ENCODE results near the gene KRT7. TPM values are rescaled to one million over a fixed set of nuclear protein-coding genes. Genes with fewer than 3 reads are reported as not detected.
"Not testable (repeated sequence)": the region's sequence is repeated elsewhere in the genome, so short reads cannot be mapped to it uniquely, and the experiment has no call there.

KRT7 gene
- polyA plus RNA-seq, 3 donors = 35.1 to 109 (median 56.3) TPM

DNA sequence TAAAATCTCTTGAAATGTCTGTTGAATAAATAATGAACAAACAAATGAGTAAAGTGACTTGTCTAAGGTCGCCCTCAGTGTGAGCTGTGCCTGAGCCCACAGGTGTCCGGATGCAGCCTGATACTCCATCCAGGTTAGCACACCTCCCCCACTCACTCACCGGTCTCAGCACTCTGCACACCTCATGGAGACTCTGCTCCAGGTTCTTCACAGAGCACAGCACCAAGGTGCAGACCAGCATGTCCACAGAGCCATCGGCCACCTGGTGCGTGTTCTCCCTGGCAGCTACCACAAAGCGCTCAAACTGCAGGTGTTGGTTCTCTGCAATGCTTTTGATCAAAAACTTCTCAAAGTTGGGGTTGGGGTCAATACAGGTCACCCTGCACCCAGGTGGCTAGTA lies 4.1 kb upstream of the KRT7 start:
- DNase-seq (ENCODE audit: low read depth in 3 of 3, low spot score in 2 of 3) = no peak

DNA sequence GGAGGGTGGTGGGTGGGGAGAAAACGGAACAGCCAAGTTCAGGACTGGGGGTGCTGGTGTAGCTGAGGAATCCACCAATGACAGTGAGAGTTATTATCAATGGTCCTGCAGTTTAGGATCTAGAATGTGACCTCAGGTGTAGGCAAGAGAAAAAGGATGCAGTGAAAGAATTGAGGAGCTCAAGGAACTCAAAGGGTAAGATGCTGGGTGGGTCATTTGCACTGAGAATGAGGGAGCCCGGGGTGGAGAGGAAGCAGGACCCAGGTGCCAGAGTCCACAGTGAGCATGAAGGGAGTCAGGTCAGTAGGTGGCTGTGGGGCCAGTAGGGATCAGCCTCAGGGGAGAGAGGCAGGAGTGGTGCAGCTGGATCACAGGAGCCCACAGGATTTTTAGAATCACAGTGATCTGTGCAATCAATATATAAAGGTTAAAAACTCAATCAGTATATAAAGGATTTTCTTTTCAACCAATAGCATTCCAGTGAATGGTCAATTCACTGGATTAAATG lies 3.2 kb upstream of the KRT7 start:
- DNase-seq (ENCODE audit: low read depth in 3 of 3, low spot score in 2 of 3) = no peak

DNA sequence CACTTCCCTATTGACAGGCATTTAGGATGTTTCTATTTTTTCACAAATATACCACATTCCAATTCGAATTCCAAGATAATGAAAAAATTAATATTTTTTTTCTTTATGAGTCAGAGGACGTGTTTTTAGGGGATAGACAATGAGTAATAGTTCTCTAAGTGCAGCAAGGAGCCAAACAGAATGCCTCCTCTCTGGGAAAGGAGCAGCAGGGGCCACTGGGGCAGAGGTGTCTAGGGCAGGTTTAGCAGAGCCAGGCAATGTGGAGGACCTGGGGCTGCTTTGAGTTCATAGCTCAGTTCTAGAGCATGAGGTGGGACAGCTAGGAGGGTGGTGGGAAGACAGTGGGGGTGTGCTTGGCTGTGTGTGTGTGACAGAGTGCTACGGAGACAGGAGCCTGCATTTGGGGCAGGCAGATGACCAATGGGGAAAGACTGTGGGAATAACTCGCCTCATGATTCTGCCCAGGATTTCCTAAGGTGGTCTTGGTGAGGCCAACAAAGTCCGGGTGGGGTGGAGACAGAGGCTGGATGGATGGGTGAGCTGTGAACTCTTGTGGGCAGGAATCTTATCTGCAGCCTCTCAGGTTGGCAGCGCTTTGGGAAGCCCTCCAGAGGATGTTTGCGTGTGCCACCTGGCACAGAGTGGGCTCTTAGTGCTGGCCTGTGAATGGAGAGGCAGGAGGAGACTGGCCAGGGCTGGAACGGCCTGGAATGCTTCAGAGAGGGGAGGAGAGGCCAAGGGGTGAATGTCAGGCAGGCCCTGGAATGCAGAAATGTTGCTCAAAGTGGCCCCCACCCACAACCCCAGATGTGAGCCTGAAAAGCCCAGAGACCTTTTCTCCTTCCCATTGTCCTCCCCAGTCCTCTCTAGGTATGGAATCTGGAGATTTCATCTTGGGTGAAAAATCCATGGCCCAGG lies 2.4 kb upstream of the KRT7 start:
- no peak for DNase-seq (ENCODE audit: low read depth in 3 of 3, low spot score in 2 of 3)

DNA sequence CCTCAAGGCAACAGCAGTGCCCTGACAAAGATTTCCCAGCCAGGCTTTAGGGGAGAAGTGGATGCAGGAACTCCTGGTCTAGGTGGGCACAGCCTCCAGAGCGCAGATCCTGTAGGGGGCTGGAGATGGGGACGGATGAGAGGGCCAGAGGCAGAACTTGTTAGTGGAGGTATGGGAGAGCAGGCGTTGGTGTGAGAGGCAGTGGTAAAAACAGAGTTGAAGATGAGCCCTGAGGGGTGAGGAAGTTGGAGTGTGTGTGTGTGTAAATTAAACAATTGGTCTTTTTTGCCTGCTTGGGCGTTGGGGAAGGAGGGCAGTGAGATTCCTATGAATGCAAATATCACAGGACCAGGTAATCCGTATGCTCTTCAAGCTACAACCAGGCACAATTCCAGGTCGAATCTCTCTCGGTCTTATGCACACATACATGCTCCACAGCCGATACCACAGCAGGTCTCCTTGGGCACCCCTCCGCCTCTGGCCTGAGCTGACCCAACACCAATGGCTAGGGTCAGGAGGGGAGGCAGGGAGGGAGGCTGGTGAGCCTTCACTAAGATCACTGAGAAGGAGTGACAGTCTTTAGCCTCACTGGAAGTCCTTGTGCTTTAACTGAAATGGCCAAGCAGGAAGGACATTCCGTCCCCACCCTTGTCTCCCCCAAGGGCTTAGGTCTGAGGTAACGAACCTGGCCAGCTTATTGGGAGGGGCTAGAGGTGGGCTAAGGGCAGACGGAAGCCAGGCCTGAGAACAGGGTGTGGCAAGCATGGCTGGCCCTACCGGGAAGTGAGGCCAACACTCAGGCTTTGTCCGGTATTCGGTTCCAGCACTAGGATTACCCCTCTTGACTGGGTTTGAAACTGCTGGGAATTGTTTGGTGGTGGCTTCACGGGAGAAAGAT lies 1.5 kb upstream of the KRT7 start:
- no peak for DNase-seq (ENCODE audit: low read depth in 3 of 3, low spot score in 2 of 3)

DNA sequence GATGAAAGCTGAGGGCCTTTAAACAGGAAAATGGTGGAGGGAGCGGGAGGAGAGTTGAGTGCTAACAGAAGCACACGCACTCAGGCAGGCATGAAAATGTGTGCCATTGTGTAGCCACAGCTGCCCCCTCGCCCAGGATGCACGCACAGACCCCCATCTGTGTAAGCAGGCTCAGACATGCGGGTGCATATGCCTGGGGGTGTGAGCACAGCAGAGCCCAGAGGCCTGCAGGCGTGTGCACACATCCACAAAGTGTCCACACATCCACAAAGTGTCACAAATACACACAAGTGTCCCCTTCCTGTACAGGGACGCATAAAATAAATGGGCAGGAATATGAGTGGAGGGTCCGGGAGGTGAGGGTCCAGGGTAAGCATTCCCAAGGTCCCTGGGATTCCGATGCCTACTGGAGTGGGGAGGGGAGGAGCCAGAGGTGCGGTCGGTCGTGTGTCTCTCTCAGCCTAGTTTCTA lies 805 bp upstream of the KRT7 start:
- DNase-seq (ENCODE audit: low read depth in 3 of 3, low spot score in 2 of 3) = no peak

DNA sequence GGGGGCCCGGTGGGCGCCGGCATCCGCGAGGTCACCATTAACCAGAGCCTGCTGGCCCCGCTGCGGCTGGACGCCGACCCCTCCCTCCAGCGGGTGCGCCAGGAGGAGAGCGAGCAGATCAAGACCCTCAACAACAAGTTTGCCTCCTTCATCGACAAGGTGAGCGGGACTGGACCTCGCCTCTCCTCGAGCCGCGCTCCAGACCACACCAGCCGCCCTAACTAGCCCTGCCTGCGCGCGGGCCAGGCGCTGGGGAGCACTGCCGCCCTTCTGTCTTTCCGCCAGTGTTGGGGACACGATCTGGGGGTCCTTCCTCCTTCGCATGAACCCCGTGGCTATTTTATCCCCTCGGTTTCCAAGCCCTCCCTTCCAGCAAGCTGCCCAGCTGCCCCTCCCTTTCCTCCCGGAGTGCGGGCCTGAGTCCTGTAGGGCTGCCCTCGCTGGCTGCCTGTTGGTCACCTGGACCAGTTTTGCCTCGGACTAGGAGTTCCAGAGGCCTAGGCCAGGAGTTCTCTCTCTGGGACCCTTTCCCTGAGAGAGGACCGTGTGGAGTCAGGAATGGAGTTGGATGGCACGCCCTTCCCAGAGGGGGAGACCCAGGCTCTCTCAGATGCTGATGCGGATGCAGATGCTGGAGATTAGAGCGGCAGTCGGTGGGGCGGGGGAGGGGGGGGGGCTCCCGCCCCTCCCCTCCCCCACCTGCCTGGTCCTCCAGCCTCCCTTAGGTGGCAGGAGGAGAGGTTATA lies 592 bp downstream of the KRT7 start:
- DNase-seq (ENCODE audit: low read depth in 3 of 3, low spot score in 2 of 3) = no peak

DNA sequence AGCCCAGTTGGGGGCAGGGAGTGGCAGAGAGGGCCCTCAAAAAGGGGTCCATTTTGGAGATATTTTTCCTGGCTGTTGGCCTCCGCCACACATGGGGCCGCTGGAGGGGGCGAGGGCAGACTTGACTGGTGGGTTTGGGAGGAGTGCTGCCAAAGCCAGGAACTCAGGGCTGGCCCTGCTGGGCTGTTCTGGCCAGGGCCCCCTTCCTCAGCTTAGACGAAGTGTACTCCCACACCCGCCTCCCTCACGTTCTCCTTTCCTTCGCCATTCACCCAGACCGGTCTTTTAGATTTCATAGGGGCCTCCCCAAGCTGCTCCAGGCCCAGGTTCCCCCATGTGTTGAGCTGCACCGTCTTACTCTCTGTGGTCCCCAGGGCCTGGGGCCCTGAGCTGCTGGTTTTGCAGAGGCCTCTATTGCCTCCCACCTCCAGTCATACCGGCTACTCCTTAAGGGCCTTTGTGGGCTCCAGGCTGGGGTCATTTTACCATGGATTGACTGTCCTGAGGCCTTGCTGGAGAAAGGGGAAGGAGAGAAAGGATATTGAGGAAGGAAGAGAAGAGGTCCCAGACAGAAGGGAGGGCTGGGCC lies 1.3 kb downstream of the KRT7 start:
- no peak for DNase-seq (ENCODE audit: low read depth in 3 of 3, low spot score in 2 of 3)

DNA sequence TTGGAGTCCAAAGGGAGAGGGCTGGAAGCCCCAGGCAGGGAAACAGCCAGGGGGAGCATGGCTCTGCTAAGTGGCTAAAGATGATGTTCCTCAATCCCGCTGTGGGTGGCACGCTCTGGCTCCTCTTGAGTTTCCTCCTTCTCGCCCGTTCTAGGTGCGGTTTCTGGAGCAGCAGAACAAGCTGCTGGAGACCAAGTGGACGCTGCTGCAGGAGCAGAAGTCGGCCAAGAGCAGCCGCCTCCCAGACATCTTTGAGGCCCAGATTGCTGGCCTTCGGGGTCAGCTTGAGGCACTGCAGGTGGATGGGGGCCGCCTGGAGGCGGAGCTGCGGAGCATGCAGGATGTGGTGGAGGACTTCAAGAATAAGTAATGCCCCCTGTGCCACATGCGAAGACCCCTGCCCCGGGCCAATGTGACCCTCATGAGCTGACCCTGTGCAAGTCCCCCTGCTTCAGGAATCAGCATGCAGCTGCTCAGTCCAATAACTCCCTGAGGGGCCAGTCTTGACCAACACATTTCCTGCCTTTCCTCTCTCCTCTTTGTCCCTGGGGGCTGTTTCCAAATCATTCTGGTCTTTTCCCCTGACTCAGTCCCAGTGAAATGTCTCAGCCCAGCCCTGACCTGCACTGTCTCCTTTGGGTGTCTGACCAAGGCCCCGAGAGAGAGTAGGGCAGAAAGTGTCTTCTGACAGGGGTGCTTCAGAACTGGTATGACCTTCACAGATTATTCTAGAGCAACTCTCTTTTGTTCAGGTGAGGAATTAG lies 2.1 kb downstream of the KRT7 start:
- DNase-seq (ENCODE audit: low read depth in 3 of 3, low spot score in 2 of 3) = no peak

DNA sequence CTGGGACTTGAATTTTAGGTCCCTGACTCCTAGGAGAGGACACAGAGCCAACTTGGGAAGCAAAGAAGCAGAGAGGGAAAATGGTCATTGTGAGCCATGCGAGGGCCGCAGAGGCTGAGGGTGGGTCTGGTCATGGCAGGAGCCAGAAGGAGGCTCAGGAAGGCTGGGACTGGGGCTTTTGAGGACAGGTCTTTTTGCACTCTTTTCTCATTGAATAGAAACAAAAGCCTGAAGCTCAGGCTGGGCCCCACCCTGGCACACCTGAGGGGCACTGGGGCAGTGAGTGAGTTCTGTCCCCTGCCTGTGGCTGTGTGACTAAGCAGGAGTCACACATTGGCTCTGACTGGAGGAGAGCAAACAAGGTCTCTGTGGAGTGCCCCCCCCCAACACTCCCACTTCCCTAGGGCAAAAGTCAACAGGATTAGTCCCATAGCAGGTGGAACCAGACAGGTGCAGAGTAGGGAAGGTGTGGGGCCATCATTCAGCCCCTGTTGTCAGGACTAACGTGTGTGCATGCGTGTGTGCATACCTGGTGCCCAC lies 2.8 kb downstream of the KRT7 start:
- no peak for DNase-seq (ENCODE audit: low read depth in 3 of 3, low spot score in 2 of 3)

DNA sequence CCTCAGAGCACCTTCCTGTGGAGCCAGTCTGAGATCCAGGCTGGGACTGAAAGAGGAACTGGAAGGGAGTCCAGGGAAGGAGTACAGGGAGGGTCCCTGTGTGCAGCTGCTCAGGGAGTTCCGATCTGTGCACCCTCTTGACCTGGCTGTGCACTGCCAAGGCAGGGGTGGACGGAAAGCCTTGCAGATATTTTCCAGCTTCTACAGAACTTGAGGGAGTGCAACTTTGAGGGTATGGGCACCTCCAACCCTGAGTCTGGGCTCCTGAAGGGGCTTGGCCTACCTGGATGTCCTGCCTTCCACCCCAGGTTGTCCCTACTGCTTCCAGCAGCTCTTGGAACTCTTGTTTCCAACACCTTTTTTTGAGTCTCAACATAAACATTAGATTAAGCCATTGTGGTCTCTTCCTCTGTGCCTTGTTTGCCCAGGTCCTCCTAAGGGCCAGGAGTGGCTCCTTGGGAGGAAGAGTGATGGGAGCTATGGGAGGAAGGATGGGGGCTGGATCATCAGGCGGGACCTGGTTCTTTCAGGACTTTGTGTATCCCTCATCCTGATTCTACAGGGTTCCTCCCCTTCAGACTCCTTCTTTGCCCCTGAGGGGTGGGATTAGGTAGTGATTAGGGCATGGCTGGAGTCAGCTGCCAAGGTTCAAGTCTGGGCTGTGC lies 3.5 kb downstream of the KRT7 start:
- DNase-seq (ENCODE audit: low read depth in 3 of 3, low spot score in 2 of 3) = no peak

DNA sequence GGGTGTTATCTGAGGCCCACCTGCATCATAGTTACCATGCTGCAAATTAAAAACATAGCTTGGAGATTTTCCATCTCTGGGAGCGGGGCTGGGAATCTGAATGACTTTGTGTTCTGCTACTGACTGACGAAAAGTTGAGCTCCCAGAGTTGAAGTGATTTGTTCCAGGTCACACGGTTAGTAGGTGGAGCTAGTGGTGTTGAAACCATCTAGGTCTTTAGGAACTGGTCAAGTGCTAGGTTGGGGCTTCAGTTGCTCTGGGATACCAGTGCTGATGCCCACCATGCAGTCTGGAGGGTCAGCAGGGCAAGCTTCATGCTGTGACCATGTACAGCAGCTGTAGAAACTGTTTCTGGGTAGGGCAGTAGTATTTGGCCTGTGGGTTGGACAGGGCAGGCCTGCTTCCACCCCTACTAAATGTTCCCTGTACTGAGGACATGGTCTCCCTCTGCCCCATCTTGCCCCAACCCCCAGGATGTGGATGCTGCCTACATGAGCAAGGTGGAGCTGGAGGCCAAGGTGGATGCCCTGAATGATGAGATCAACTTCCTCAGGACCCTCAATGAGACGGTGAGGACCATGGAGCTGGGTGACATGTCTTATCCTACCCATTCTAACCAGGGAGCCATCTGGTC lies 5.3 kb downstream of the KRT7 start:
- no peak for DNase-seq (ENCODE audit: low read depth in 3 of 3, low spot score in 2 of 3)

DNA sequence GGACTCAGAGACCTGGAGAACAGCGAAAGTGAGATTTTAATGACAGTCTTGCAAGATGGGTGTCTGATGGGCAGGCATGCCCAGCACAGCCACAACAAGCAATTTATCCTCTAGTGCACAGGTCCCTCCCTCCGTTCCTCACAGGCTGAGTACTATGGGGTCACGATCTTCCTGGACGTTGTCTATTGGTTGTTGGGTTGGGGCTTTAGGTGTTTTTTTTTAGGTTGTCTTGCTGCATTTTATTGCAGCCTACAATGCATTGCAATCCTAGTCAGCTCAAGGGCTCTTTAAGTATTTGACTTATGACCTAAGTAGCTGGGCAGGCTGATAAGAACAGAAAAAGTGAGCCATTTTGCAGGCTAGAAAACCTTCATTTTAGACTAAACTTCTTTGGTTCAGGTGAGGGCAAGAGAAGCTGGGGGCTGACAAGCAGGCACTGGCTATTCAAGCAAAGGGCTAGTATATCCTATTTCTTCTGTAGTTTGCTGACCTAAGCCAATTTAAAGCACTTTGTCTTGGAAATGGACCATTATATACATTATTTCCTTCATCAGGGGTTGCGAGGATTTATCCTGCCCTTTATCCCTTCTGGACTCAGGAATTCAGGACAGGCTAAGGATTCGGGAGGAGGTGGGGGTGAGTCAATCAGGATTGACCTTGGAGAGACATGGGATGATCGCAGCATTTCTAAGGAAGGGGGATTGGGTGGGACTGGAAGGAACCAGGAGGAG lies 6.0 kb downstream of the KRT7 start:
- no peak for DNase-seq (ENCODE audit: low read depth in 3 of 3, low spot score in 2 of 3)

DNA sequence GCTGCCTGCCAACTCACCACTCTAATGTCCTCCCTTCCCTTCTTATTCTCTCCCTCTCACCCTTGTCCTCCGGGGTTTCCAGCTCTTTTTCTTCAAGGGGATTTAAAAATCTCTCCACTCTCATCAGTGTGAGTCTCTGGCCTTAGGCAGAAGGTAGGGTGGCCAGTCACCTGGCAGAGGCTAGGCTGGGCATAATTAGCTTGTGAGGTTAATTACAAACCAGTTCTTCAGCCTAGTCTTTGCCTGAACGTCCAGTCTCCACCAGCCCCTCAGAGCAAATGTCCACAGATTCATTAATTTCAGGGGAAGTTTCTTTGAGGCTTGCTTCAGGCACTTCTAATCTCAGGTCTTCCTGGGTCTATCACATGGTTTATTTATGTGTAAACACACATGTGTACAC lies 6.7 kb downstream of the KRT7 start:
- DNase-seq (ENCODE audit: low read depth in 3 of 3, low spot score in 2 of 3) = no peak

DNA sequence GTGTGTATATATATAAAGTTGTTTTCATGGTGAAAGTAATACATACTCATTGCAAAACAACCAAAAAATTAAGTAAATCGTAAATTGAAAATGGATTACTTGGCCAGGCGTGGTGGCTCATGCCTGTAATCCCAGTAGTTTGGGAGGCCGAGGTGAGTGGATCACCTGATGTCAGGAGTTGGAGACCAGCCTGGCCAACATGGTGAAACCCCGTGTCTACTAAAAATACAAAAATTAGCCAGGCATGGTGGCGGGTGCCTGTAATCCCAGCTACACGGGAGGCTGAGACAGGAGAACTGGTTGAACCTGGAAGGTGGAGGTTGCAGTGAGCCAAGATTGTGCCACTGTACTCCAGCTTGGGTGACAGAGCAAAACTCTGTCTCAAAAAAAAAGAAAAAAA lies 7.2 kb downstream of the KRT7 start:
- DNase-seq (ENCODE audit: low read depth in 3 of 3, low spot score in 2 of 3) = not testable (repeated sequence)

DNA sequence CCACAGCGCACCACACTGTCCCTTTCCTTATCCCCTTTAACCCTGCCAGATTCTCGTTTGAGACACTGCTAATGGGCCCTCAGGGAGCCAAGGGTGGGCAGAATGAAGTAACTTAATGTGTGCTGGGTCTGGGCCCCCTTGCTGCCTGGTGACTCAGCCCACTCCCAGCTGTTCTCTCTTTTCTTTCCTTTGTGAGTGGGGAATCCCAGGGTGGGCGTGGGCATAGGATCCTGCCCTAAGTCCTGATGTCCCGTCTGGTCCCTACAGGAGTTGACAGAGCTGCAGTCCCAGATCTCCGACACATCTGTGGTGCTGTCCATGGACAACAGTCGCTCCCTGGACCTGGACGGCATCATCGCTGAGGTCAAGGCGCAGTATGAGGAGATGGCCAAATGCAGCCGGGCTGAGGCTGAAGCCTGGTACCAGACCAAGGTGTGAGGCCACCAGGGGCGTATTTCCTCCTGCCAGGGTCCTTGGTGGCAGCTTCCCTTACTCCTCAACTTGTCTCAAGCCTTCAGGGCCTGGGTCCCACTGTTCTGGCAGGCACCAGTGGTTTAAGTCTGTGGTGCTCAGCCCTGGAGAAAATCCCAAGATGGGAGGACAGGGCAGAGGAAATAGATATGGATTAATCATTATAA lies 8.3 kb downstream of the KRT7 start:
- no peak for DNase-seq (ENCODE audit: low read depth in 3 of 3, low spot score in 2 of 3)

DNA sequence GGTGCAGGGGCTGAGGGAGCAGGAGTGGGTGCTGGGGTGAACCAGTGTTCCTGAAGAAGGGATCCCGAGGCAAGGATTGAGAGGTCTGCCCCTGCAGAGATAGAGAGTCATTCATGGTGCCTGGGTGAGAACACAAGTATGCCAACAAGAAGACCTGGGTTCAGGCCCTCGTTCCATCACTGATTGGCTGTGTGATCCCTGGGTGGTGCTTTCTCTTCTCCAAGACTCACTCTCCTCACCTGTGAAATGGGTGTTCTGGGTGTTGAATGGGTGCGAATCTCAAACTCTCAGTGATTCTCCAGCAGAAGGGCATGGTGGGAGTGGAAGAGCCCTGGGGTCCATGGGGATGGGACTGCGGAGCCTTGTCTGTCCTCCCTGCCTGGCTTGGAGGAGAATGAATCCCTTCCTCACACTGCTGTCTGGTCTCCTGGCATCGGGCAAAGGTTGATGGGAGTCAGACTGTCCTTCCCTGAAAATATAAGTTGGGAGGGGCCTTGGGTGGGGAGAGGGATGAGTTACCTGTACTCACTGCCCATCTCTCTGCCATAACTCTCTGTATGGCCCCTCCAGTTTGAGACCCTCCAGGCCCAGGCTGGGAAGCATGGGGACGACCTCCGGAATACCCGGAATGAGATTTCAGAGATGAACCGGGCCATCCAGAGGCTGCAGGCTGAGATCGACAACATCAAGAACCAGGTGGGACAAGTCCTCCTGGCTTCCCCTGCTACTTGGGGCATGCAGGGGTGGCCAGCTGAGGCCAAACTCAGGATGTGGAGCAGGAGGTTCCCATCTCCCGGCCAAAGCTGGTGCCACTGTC lies 9.6 kb downstream of the KRT7 start:
- DNase-seq (ENCODE audit: low read depth in 3 of 3, low spot score in 2 of 3) = no peak
